Motor neuron (in vitro differentiated cells): Measurements from ENCODE around the gene AKAP13. TPM values are rescaled to one million over a fixed set of nuclear protein-coding genes. Genes with fewer than 3 reads are reported as not detected.
"Not testable (repeated sequence)": the region's sequence is repeated elsewhere in the genome, so short reads cannot be mapped to it uniquely, and the experiment has no call there.

Source experiments
- ATAC-seq, 8 experiments: fragments of 200-7000 bp; cut with Tn5 transposase; replicated peaks in 6 of 8; 2 replicates each; pipeline ENCODE4 v1.8.0; 2021; ENCODE audit warnings: mild to moderate bottlenecking in 8 of 8, moderate library complexity in 8 of 8
- H3K27ac ChIP-seq, 2 donors: fragments of 250-450 bp; sonication (Bioruptor Pico); 2 replicates each; pipeline ENCODE4 v1.9.0; 2021; ENCODE audit warnings: antibody characterized with exemption in 2 of 2, mild to moderate bottlenecking in 2 of 2, moderate library complexity in 1 of 2
- H3K4me1 ChIP-seq, 2 donors: fragments of 250-450 bp; sonication (Bioruptor Pico); replicated peaks in 1 of 2; 2 replicates each; pipeline ENCODE4 v1.6.1; 2021; ENCODE audit warnings: antibody characterized with exemption in 2 of 2, mild to moderate bottlenecking in 2 of 2, moderate library complexity in 1 of 2
- H3K4me3 ChIP-seq, 5 donors: fragments of 250-450 bp; sonication (Bioruptor Pico); 2 replicates each; pipeline ENCODE4 v1.9.0; 2021; ENCODE audit warnings: antibody characterized with exemption in 5 of 5, mild to moderate bottlenecking in 5 of 5, moderate library complexity in 4 of 5
- WGBS, 10 experiments: fragments of 450-650 bp; shearing (Covaris generic); methylation state at CpG; one replicate each; pipeline ENCODE4 v1.0.0; 2022; 5-methylcytosine and 5-hydroxymethylcytosine counted together
- in situ Hi-C, 9 experiments: fragments of 400-800 bp; cut with MboI; loops; one replicate each; pipeline ENCODE4 v1.15.0; 2021; ENCODE audit warnings: low sequenced_read_pairs in 9 of 9, low pct_unique_long_range_greater_than_20kb in 2 of 9; ENCODE audit not compliant: unreplicated experiment in 9 of 9
- total RNA-seq, 8 experiments: library from RNA; unstranded; fragments of 300-600 nt; gene quantifications; 2 replicates each; pipeline versions ENCODE4 v1.2.3 to v1.2.4, GENCODE V29; 2022

AKAP13 gene
- total RNA-seq, 8 experiments from 2014 or later: 18.6 to 60.2 (median 38.2) TPM

DNA sequence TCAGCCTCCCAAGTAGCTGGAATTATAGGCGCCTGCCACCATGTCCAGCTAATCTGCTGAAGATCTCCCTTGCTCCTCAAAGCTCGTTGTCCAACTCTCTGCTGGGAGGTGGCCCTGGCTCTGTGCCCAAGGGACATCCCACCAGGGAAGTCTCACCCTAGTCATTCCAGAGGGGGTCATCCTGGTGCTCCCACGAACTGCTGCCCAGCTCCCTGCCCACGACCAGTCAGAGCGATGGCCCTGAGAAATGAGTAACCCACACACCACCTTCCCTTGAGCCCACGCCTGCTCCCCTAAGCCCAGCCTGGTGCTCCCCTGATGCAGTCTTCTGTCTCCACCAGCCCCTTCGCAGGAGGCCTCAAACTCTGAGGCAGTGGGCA, 409.1 kb downstream of the AKAP13 start:
- H3K4me3 ChIP-seq: no peak overlapping the region

DNA sequence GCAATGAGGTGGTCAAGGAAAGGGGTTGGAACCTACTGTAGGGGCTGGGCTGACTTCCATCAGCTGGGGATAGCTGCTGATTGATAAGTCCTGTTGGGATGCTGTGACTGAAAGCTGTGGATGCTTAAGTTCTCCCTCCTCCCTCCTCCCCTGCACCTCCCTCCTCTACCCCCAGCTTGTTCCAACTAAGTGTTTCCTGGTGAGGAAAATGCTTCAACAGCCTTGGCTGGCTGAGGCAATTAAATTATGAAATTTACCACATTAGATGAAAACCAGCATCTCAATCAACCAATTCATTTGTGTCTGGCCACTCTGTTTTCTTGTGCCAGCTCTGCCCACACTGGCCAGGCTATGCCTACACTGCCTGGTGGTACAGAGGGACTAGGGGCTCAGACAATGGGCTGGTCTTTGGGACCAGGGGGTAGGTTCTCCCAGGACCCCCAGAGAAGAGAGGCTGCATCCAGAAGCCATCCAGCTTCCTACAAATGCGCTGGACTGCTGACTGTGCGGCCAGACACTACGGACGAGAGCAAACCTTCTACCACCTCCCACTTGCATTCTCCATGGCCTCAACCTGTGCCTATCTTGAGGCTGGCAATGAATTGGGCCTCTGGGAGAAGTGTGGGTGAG, 411.8 kb downstream of the AKAP13 start:
- Histone ChIP-seq H3K4me3 (peak overlapping the region in 1 of 5 donors; percentile 68), H3K4me1 (peaks cover 10 to 13% of the 10 kb centered on the region in 2 donors), H3K27ac (no peak overlapping the region)
- in situ Hi-C loops: no loop called here
- ATAC-seq: no peak
- 80 to 87% methylated on average over 2 to 4 of the region's 4 CpGs; no CpG with 5 or more reads in 8 of the 10 experiments for WGBS, 10 experiments

More for the DNA sequence above, 409.1 kb downstream of the AKAP13 start:
- no peak for ATAC-seq
- H3K27ac ChIP-seq: no peak overlapping the region
- in situ Hi-C loops: no loop called here
- H3K4me1 ChIP-seq: peaks cover 20 to 33% of the 10 kb centered on the region in 2 donors
- WGBS, 10 experiments: 88 to 100% (median 98%) methylated on average over 1 to 5 of the region's 7 CpGs; no CpG with 5 or more reads in 6 of the 10 experiments

DNA sequence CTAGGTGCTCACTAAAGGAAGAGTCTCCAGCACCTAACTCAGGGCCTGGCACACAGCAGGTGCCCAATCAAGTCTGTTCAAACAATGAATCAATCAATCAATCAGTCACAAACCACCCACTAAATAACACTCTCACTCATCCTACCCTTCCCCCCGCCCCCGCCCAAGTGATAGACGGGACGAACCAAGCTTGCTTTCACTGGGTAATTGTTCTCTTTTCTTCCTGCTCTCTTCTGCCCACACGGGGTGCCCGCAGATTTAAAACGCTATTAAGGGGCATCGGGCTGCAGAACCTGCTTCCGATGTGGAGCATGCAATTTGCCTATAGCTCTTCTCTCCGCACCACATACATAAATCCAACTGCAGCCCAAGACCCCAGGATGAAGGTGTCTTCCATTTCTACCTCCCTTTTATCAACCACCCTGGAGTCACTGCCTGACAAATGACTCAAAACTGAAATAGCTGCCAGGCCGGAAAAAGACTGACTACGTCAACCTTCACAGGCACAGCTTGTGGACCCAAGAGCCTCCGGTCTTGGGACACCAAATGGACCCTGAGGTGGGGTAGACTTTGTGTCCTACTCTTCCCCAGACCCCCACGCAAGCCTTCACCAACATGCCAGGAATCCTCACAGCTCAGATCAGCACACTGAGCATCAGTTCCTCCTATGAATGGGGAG, 412.6 kb downstream of the AKAP13 start:
- WGBS, 10 experiments: 20 to 92% (median 58%) methylated on average over 1 to 6 of the region's 14 CpGs; no CpG with 5 or more reads in 5 of the 10 experiments
- in situ Hi-C loops: no loop called here
- Histone ChIP-seq H3K4me3 (peak overlapping the region; percentile 68 to 84 (median 79)), H3K27ac (no peak overlapping the region), H3K4me1 (peaks cover 10 to 13% of the 10 kb centered on the region in 2 donors)
- no peak for ATAC-seq

DNA sequence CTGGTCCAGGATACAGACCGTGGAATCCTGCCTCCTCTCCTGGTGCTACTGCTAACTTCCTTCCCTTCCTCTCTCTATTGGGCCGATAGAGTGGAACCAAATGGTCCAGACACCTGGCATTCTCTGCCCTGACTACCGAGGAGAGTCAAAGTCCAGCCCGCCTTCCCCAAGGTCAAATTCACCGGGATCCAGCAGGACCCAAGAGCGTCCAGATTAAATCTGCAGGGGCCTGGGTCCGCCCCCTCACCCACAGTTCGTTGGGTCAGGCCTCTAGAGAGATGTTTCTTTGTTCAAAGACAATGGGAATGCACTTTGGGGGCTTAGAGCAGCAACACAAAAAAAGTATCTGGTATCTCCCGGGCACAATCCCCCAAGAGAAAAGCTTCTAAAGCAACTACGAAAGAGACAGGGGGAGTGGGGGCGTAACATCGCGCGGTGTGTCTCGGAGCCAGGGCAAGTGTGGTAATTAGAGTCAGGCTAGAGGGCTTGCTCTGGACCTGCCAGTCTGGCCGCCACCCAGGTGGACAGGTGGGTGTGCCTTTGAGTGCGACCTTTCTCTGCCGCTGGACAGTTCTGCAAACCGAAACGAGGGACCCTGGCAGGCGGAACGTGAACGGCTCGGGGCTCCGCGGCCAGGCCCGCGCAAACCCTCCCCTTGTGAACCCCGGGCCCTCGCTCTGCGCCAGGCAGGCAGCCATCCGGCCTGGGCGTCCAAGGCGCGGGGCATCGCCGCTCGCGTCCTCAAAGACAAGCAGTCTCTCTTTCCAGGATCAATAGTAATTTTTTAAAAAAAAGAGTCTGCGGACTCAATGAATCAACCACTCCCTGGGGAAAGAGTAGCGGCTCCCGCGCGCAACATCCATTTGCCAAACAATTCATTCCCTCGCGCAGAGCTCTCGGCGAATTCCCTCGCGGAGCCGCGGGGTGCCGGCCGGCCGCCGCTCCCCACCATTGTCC, 413.5 kb downstream of the AKAP13 start:
- ATAC-seq: peak; percentile 11 to 47 (median 33)
- Histone ChIP-seq H3K4me3 (peak overlapping the region; percentile 68 to 84 (median 79)), H3K4me1 (peaks cover 10 to 13% of the 10 kb centered on the region in 2 donors), H3K27ac (peak overlapping the region; percentile 60 to 79)
- 0 to 7% (median 0%) methylated on average over 1 to 23 of the region's 56 CpGs; no CpG with 5 or more reads in 2 of the 10 experiments for WGBS, 10 experiments
- in situ Hi-C loops: no loop called here

DNA sequence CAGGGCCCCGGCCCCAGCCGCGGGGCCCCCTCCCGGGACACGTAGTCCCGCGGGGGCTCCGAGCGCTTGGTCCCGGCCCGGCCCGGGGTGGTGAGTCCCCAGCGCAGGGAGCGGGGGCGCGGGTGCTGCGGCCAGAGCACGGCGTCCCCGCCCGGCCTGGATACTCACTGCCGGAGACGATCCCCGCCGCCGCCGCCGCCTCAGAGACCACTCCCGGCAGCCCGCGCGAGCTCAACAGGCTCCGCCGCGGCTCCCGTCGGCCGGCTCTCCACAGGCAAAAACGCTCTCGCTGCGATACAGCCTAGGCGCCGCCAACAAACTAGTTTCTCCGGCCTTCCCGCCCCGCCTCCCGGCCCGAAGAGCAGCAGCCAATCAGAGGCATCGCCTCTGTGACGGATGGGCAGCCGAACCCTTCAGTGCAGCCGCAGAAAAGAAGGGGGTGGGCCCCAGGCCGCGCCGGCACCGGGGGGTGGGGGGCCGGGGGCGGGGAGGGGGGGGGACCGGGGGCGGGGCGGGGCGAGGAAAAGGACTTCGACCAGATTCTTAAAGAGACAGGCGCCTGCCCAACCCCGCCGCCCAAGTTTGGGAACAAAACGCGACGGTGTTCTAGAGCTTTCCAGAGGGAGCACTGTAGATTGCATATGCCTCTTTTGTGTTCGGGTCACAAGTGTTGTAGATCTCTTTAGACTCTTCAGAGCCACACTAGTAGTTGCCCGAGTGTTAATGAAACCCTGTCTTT, 414.4 kb downstream of the AKAP13 start, which contains the start of gene KLHL25:
TSS of gene KLHL25 (minus strand) at position 328 of the 739 bp plus-strand sequence. CDS start 25,115 bp downstream, outside the sequence.
- in situ Hi-C loops: no loop called here
- H3K27ac ChIP-seq: peak within 1 kb of the TSS; percentile 60 to 79
- peak within 1 kb of the TSS; percentile 68 to 84 (median 79) for H3K4me3 ChIP-seq
- peaks cover 10 to 13% of the 10 kb centered on the region in 2 donors for H3K4me1 ChIP-seq
- ATAC-seq: peak; percentile 96 to 98 (median 97)
- WGBS, 10 experiments: 0 to 20% (median 20%) methylated on average over 1 to 2 of the region's 71 CpGs; no CpG with 5 or more reads in 5 of the 10 experiments

DNA sequence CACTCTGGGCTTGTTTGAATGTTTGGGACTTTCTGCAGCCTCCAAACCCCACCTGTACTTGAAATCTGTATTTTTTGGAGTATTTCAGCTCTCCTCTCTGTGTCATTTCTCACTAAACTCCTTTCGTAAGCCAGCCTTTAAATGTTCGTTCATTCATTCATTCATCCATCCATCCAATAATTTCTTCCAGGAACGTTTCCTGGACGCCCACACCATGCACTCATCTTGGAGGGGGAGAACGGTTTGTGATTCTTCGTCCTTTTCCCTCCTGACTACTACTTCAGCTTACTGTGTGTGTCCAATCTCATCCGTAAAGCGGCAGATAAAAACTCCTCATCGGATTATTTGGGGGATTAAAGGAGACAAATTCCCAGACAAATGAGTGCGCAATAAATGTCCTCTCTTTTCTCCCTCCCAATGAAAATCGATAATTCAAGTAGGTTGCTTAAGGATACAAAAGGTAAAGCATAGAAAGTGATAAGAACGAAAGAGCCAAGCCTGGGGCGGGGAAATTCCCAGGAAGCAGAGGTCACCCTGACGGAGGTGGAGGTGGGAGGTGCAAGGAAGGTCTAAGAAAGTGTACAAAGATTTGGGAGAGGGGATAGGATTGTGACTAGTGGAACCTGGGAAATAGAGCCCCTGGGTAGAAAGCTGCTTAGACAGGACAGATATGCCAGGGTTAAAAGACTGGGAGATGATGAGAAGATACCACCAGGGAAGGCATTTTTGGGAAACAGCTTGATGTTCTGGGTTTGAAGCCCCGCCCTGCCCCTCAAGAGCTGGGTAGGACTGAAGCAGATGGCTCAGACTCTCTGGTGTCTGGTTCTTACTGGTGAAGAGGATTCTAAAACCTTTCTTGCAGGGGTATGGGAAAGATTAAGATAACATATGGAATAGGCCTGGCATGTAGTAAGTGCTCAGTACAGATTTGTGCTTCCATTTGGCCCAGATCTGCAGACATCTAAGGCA, 415.2 kb downstream of the AKAP13 start:
- in situ Hi-C loops: no loop called here
- ATAC-seq: no peak
- 23 to 88% (median 60%) methylated on average over 5 to 14 of the region's 15 CpGs for WGBS, 10 experiments
- Histone ChIP-seq H3K4me1 (peaks cover 10 to 13% of the 10 kb centered on the region in 2 donors), H3K27ac (no peak overlapping the region), H3K4me3 (peak overlapping the region; percentile 68 to 84 (median 79))

DNA sequence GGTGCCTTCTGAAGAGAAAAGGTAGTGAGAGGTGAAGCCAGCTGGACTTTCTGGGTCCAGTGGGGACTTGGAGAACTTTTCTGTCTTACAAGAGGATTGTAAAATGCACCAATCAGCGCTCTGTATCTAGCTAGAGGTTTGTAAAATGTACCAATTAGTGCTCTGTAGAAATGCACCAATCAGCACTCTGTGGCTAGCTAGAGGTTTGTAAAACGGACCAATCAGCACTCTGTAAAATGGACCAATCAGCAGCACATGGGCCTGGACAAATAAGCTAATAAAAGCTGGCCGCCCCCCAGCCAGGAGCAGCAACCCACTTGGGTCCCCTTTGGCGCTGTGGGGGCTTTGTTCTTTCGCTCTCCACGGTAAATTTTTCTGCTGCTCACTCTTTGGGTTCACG, 416.0 kb downstream of the AKAP13 start:
- H3K27ac ChIP-seq, ATAC-seq, in situ Hi-C loops, H3K4me3 ChIP-seq: not testable (repeated sequence)
- 53 to 100% (median 97%) methylated on average over 1 to 7 of the region's 7 CpGs; no CpG with 5 or more reads in 1 of the 10 experiments for WGBS, 10 experiments
- H3K4me1 ChIP-seq: peaks cover 10 to 13% of the 10 kb centered on the region in 2 donors
